Hematopoietic multipotent progenitor cell treated with erythropoietin and hydrocortisone succinate and interleukin-3 and kit ligand, for 4 days (in vitro differentiated cells): ENCODE results near the gene YIPF5.

Source experiments
- DNase-seq: peaks from one replicate; pipeline ENCODE4 v3.0.0-alpha.2; 2015

The YIPF5 gene

DNA sequence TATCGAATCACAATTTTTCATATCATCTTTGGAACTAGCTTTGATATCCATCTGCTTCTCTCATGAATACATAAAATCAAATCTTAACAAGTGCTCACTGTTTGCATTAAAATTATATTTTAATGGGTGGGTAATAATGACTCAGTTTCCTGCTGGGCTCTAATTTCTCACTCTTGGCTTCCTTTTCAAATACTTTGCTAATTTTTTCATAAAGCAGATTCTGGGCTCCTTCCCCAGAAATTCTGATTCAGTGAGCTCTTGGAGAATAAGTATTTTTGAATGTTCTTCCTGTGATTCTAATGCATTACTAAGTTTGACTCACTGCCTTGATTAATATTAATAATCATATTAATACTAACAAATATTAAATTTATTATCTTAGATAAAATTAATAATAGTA is 48.9 kb downstream of the YIPF5 start:
- no peak for DNase-seq

DNA sequence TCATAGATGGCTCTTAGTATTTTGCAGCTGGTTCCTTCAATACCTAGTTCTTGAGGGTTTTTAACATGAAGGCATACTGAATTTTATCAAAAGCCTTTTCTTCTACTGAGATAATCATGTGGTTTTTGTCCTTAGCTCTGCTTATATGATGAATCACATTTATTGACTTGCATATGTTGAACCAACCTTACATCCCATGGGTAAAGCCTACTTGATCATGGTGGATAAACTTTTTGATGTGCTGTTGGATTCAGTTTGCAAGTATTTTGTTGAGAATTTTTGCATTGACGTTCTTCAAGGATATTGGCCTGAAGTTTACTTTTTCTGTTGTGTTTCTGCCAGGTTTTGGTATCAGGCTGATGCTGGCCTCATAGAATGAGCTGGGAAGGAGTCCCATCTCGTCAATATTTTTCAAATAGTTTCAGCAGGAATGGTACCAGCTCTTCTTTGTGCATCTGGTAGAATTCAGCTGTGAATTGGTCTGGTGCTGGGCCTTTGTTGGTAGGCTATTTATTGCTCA is 49.7 kb downstream of the YIPF5 start:
- no peak for DNase-seq

DNA sequence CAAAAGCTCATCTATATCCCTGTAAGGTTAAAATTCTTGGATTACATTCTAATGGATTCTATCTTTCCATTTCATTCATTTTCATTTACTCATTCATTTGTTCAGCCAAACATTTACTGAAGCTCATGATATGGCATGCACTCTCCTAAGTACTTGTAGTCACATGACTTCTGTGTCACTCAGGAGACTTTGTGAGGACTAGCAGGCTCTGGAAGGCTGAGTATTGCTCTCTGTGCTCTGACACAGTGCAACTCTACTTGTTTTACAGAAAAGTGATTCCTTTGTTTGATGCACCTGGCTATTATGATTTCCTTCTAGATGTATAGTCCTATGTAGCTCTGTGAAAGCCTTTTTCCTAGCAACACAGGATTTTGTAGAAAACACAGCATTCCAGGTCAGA is 53.0 kb downstream of the YIPF5 start:
- no peak for DNase-seq

DNA sequence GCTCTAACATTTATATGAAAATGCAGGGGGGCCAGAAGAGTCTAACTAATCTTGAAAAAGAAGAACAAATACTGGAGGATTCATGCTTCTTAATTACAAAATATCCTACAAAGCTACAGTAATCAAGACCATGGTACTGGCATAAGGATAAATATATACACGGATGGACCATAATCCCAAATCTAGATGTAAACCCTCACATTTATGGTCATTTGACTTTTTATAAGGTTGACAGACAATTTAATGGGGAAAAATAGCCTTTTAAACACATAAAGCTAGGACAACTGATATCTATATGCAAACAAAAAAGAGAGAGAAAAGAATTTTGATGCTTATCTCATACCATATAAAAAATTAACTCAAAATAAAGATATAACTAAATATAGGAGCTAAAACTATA is 55.9 kb downstream of the YIPF5 start:
- DNase-seq = no peak
